ENCODE data around the gene CD300LF.

DNA sequence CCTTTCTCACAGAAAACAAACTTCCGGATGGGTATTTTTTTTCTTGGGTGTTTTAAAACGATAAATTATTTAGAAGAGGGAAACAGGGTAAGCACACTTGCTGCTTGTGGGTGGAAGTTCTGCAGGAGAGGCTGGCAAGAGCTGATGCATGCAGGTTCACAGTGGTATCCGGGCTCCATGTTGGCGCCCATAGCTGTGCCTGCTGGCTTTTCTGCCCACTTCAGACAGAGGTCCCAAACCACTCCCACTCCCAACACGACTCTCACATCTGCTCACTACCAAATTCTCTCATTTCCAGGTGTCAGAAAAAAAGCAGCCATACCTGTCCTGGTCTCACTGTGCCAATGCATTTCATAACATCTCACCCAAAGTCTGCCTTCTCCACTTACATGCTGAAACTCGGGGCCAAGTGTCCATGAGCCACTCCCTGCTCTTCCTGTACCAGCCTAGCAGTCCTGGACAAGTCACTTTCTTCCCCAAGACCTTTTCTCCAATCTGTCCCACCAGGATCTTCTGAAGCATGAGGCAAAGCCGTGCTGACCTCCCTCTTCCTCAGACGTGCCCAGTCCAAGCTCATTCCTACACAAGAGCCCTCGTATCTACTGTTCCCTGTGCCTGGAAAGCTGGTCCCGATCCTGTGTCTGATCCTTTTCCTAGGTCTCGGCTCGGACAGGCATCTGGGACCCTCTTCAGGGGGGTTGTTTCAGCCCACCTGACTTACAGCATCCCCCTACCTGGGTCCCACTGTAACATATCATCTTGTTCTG lies 1.5 kb downstream of the CD300LF start:
- TF ChIP-seq, protein P1, sequence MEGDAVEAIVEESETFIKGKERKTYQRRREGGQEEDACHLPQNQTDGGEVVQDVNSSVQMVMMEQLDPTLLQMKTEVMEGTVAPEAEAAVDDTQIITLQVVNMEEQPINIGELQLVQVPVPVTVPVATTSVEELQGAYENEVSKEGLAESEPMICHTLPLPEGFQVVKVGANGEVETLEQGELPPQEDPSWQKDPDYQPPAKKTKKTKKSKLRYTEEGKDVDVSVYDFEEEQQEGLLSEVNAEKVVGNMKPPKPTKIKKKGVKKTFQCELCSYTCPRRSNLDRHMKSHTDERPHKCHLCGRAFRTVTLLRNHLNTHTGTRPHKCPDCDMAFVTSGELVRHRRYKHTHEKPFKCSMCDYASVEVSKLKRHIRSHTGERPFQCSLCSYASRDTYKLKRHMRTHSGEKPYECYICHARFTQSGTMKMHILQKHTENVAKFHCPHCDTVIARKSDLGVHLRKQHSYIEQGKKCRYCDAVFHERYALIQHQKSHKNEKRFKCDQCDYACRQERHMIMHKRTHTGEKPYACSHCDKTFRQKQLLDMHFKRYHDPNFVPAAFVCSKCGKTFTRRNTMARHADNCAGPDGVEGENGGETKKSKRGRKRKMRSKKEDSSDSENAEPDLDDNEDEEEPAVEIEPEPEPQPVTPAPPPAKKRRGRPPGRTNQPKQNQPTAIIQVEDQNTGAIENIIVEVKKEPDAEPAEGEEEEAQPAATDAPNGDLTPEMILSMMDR (conservative IDR thresholded peaks at IDR 0.05; ENCODE audit: low read length): no peak
- TF ChIP-seq EZH2phosphoT487 (IDR thresholded peaks at IDR 0.05; ENCODE audit: borderline replicate concordance): no peak
